ENCODE results near the gene DHX15.

GRCh38 chr4:24514808-24515207, 69.5 kb downstream of the DHX15 start:
- TF ChIP-seq POLR2A (IDR thresholded peaks at IDR 0.05), result no peak
- no peak for TF ChIP-seq CTCF (IDR thresholded peaks at IDR 0.05)

All from uterus (tissue), 2 donors.